HG03442 (cell line): ENCODE measurements around the gene SLC12A5.

Experiments
- ATAC-seq: cut with Tn5 transposase; IDR thresholded peaks from one replicate; pipeline ENCODE4 v1.9.1; 2021; ENCODE audit warnings: mild to moderate bottlenecking, moderate library complexity; ENCODE audit not compliant: unreplicated experiment

The SLC12A5 gene

DNA sequence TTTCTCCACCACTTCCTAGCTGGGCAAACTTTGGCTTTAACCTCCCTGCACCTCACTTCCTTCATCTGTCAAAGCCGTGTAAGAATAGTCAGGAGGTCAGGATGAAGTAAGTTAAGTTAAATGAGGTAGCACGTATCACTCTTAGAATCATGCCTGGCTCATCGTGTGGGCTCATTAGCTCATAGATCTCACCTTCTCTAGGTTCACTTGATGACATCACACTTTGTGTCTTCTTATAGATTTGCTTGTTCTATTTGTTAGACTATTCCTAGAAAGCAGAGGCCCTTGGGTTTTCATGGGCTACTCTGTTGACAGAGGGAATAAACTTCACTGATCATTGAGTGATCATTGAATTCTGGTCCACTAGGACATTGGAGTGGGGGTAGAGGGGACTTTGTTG is 72.9 kb downstream of the SLC12A5 start:
- ATAC-seq = no peak

DNA sequence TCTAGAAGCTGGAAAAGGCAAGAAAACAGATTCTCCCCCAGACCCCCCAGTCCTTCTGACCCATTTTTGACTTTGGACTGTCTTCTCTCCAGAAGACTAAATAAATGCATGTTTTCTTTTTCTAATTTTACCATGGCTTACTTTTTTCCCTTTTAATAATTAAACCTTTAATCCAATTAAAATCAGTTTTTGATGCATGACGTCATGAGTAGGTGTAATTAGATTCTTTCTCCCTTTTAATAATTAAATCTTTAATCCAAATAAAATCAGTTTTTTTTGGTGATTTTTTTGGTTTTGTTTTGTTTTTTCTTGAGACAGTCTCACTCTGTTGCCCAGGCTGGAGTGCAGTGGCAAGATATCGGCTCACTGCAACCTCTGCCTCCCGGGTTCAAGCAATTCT is 73.9 kb downstream of the SLC12A5 start:
- ATAC-seq = no peak

DNA sequence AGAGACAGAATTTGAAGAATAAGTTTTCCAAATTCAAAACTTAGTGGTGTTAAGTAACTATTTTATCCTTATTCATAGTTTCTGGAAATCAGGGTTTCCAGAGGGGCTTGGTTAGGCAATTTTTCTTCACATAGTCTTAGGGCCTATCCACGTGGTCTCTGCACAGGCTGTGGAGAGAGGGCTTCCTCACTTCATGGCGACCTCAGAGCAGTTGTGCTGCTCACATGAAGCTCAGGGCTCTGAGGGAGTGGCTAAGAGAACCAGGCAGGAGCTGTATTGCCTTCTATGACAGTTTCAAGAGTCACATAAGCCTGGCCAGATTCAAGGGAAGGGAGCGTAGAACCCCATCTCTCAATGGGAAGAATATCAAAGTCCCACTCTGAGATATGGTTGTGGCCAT is 75.2 kb downstream of the SLC12A5 start:
- ATAC-seq = no peak

DNA sequence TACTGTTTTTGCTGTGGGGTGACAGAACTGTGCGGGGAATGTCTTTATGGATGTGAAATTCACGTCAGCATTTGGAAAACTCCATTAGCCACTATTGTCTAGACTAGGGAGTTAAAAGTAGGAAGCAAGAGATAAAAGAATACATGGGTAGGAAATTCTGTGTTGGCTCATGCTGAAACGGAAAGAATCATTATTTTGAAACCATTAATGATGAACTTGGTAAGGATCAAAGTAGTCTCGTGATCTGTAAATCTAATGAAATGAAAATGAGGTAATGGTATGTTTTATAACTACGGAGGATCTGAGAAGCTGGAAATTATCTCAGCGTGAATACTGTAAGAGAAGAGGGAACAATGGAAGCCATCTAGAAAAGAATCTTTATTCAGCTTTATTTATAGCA is 78.0 kb downstream of the SLC12A5 start:
- ATAC-seq = no peak

DNA sequence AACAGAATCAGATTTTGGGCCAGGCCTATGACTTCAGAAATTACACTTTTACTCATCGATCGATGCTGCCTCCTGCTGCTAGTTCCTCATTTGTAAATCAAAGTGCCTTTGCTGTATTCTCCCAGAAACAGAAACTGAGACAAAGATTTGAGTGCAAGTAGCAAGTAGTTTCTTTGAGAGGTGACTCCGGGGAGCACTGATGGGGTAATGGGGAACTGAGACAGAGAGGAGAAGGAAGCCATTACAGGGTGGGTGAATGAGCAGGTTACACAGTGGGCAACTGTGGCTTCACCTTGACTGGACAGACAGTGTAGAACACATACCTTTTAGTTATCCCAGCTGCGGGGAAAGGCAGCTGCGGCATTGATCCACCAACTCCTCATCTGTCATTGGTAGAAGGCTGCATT is 79.4 kb downstream of the SLC12A5 start:
- ATAC-seq = peak; percentile 76

DNA sequence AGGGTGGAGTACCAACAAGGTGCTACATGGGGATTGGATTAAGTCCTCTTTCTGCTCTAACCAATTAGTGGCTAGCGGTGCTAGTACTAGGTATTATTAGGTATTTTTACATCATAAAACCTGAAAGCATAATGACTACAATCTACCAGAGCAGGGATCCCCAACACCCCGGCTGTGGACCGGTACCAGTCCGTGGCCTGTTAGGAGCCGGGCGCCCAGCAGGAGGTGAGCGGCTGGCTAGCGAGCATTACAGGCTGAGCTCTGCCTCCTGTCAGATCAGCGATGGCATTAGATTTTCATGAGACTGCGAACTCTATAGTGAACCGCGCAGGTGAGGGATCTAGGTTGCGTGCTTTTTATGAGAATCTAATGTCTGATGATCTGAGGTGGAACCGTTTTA is 80.0 kb downstream of the SLC12A5 start:
- no peak for ATAC-seq
